NOMO-1 (cell line): ENCODE data around the gene PARP4.
"Not testable (repeated sequence)": the region's sequence is repeated elsewhere in the genome, so short reads cannot be mapped to it uniquely, and the experiment has no call there.

ENCODE experiments used
- DNase-seq, 2 experiments: peaks; one replicate each; lab custom pipeline; 2025; ENCODE audit not compliant: unreplicated experiment in 2 of 2; lab: John Stamatoyannopoulos, UW

Gene PARP4

DNA sequence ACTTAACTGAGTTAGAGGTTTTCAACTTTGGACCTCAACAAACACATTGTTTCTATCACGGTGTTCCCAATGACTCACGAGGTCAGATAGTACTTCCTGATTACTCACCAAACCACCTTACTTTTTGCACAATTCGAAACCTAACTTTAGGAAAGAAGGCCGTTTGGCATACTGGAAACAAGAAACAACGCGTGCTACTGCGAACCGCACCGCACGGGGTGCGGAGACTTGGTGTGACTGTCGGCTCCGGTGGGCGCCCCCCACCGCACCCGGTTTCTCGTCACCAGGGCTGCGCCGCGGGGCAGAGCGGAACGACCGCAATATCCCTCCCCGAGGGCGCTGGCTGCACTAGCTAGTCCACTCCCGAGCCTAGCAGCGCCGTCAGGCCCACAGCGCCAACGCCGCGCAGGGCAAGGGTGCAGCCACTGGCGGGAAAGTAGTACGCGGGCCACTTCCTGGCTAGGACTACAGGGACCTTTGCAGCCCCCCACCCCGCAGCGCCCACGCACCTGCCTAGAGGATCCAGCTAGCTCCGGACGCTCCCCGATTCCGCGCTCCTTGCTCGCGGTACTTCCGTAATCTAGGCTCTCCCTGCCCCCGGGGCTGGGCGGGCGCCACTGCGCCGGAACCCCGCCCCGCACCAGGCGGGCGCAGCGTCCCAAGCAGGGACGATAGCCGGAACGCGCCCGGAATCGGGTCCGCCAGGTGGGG, at the start of gene PARP4:
Gene PARP4 (minus strand): TSS at position 582 of the 711 bp plus-strand sequence. CDS start 9,002 bp downstream, outside the sequence.
- peak; percentile 83 to 86 for DNase-seq

- DNase-seq: not testable (repeated sequence)
Measured at GRCh38 chr13:24560579-24561187, 48.1 kb upstream of the PARP4 start.

GRCh38 chr13:24559431-24560218, 47.0 kb upstream of the PARP4 start:
- not testable (repeated sequence) for DNase-seq

- no peak for DNase-seq
Measured at GRCh38 chr13:24557081-24557480, 44.5 kb upstream of the PARP4 start.

DNA sequence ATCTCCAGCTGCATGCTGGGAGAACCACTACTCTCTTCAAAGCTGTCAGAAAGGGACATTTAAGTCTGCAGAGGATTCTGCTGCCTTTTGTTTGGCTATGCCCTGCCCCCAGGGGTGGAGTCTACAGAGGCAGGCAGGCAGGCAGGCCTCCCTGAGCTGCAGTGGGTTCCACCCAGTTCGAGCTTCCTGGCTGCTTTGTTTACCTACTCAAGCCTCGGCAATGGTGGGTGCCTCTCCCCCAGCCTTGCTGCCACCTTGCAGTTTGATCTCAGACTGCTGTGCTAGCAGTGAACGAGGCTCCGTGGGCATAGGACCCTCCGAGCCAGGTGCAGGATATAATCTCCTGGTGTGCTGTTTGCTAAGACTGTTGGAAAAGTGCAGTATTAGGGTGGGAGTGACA, 41.3 kb upstream of the PARP4 start:
- not testable (repeated sequence) for DNase-seq

- peak; percentile 8 to 23 for DNase-seq
Measured at GRCh38 chr13:24541476-24542352, 29.1 kb upstream of the PARP4 start.

DNA sequence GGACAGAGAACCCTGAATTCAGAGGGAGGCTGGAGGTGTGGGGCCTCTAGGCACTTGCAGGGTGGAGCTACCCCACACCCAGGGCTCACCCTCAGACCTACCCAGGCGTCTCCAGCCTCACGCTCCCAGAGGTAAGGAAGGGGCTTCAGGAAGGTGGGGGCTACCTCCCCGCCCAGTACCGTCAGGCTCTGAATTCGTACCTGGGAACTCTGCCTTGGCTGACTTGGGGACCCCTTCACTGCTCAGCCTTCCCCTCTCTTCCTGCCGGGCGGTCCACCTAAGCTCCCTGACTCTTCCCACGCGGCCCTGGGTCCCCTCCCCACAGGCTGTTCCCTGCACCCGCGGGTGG, 28.5 kb upstream of the PARP4 start:
- DNase-seq: no peak

- no peak for DNase-seq
Measured at GRCh38 chr13:24540236-24541126, 27.9 kb upstream of the PARP4 start.

DNA sequence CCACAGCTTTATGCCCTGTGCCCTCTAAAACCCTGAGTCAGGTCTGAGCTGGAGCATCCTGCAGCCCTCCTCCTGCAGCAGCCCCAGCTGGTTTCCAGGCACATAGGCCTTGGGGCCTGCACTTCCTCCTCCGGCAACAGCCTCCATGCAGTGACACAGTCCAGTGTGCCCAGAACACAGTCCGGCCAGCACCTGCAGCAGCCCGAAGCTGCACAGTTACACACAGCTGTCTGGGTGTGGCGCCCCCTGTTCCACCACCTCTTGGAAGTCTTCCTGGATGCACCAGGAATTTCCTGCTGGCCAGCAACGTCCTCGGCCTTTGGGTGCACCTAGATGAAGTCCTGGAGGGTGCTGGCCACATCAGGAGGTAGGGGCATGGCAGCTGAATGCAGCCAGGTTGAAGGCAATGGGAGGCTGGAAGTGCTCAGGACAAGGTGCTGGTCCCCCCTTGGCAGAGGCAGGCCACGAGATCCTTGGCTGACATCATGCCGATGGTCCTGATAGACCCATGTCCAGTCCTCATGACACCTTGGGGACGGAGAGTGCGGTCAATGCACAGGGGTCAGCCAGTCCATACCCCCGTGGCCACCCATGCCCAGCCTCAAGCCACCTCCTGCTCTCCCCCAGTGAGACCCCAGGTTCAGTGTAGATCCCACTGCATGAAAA, 27.1 kb upstream of the PARP4 start:
- DNase-seq: no peak

- DNase-seq: no peak
Measured at GRCh38 chr13:24529478-24529877, 16.9 kb upstream of the PARP4 start.

- DNase-seq: no peak
Measured at GRCh38 chr13:24528816-24529398, 16.3 kb upstream of the PARP4 start.

GRCh38 chr13:24527266-24527775, 14.7 kb upstream of the PARP4 start:
- DNase-seq: no peak

DNA sequence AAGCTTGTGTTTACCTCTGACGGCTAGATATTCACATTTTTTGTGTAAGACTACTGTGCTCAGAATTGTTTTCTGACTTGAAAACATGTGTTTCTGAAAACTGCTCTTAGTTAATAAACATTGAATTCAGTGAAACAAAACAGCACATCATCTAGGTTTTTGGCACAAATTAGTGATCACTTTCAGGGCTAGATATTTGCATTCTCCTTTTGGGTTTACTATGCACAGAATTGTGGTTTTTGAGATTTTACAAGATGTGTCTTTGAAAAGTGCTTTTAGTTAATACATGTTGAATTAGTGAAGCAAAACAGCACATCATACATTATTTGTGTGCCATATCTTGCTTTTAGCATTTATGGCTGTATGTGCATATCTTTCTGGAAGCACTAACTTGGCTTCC, 8.2 kb upstream of the PARP4 start:
- DNase-seq: no peak

GRCh38 chr13:24516919-24517318, 4.3 kb upstream of the PARP4 start:
- no peak for DNase-seq

GRCh38 chr13:24512908-24513213, 283 bp upstream of the PARP4 start:
- DNase-seq: no peak

DNA sequence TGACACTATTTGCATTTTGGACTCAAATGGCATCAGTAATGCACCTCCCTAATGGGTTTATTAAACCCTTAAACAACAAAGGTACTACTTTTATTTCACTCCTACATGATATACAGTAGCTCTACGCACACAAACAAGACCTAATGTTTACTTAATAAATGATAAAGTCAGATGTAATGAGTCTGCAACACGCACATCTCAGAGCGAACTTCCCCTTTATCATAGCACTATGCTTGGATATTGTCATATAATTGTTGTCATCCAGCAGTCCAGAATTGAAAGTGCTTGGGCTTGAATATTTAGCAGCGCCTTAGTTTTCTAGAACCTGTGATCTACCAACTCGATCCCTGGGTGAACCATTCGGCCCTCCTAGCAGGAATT, 772 bp downstream of the PARP4 start:
- DNase-seq: peak; percentile 73 to 86

- peak; percentile 57 to 71 for DNase-seq
Measured at GRCh38 chr13:24511019-24511815, 1.4 kb downstream of the PARP4 start.

GRCh38 chr13:24506698-24507335, 5.8 kb downstream of the PARP4 start:
- no peak for DNase-seq
